CD4-positive, alpha-beta T cell treated with Interleukin-10 for 1 hour (primary cell): ENCODE data around the gene ONECUT1.

Experiments used
- DNase-seq: peaks from one replicate; pipeline ENCODE4 v3.0.0-alpha.2; 2020

ONECUT1 gene

GRCh38 chr15:52730594-52730993 is 59.5 kb downstream of the ONECUT1 start:
- no peak for DNase-seq

- peak; percentile 72 for DNase-seq
These were observed 60.0 kb downstream of the ONECUT1 start for GRCh38 chr15:52730173-52730572.

GRCh38 chr15:52728899-52729298 is 61.2 kb downstream of the ONECUT1 start:
- no peak for DNase-seq

GRCh38 chr15:52727815-52728214 is 62.3 kb downstream of the ONECUT1 start:
- DNase-seq = no peak

- no peak for DNase-seq
These were observed 63.9 kb downstream of the ONECUT1 start for GRCh38 chr15:52726195-52726594.

- no peak for DNase-seq
These were observed 71.6 kb downstream of the ONECUT1 start for GRCh38 chr15:52718551-52718950.

GRCh38 chr15:52717924-52718323 is 72.2 kb downstream of the ONECUT1 start:
- no peak for DNase-seq

- no peak for DNase-seq
These were observed 72.7 kb downstream of the ONECUT1 start for GRCh38 chr15:52717481-52717880.

GRCh38 chr15:52716536-52716935 is 73.6 kb downstream of the ONECUT1 start:
- no peak for DNase-seq

GRCh38 chr15:52715411-52715810 is 74.7 kb downstream of the ONECUT1 start:
- no peak for DNase-seq

GRCh38 chr15:52714968-52715367 is 75.2 kb downstream of the ONECUT1 start:
- DNase-seq = no peak

GRCh38 chr15:52710708-52711389 is 79.3 kb downstream of the ONECUT1 start:
- DNase-seq = no peak

- no peak for DNase-seq
These were observed 80.0 kb downstream of the ONECUT1 start for GRCh38 chr15:52710050-52710707.

- DNase-seq = no peak
These were observed 80.8 kb downstream of the ONECUT1 start for GRCh38 chr15:52709187-52709981.
